Spleen (tissue), 11 donors: ENCODE results near the gene USP21. TPM values are rescaled to one million over a fixed set of nuclear protein-coding genes. Genes with fewer than 3 reads are reported as not detected.

Source experiments
- DNase-seq: peaks from one replicate; pipeline ENCODE4 v3.0.0-alpha.2; 2020
- H3K27ac ChIP-seq, 8 donors: fragments of 200-600 bp; sonication (generic) in 7 of 8; 1 replicate in 4 of 8; 2 replicates in 4 of 8; pipeline versions ENCODE4 v1.5.0 to v1.8.0; 2016 to 2021; ENCODE audit warnings: inconsistent platforms in 4 of 8, mild to moderate bottlenecking in 4 of 8, moderate library complexity in 1 of 8
- H3K27me3 ChIP-seq, 7 donors: fragments of 200-600 bp; sonication (generic) in 6 of 7; replicated peaks in 1 of 7; 1 replicate in 4 of 7; 2 replicates in 3 of 7; pipeline versions ENCODE4 v1.5.0 to v1.8.0; 2016 to 2021; ENCODE audit warnings: inconsistent platforms in 3 of 7, mild to moderate bottlenecking in 1 of 7
- H3K36me3 ChIP-seq, 6 donors: fragments of 200-600 bp; sonication (generic) in 5 of 6; 1 replicate in 4 of 6; 2 replicates in 2 of 6; pipeline versions ENCODE4 v1.5.0 to v1.8.0; 2016 to 2021; ENCODE audit warnings: inconsistent platforms in 2 of 6
- H3K4me1 ChIP-seq, 6 donors: fragments of 200-600 bp; sonication (generic) in 5 of 6; 1 replicate in 3 of 6; 2 replicates in 3 of 6; pipeline versions ENCODE4 v1.5.0 to v1.8.0; 2016 to 2021; ENCODE audit warnings: inconsistent platforms in 3 of 6
- H3K4me3 ChIP-seq, 8 donors: fragments of 200-600 bp; sonication (generic) in 7 of 8; 1 replicate in 4 of 8; 2 replicates in 4 of 8; pipeline versions ENCODE4 v1.5.0 to v1.8.0; 2016 to 2021; ENCODE audit warnings: inconsistent platforms in 4 of 8, mild to moderate bottlenecking in 4 of 8, moderate library complexity in 2 of 8
- H3K9me3 ChIP-seq, 8 donors: fragments of 200-600 bp; sonication (generic) in 7 of 8; 1 replicate in 4 of 8; 2 replicates in 4 of 8; pipeline versions ENCODE4 v1.5.0 to v1.8.0; 2016 to 2021; ENCODE audit warnings: inconsistent platforms in 4 of 8
- POLR2A ChIP-seq, 3 donors: fragments of 450-650 bp; IDR thresholded peaks; one replicate each; pipeline ENCODE4 v1.5.1; 2017; ENCODE audit warnings: antibody characterized with exemption in 3 of 3, mild to moderate bottlenecking in 1 of 3
- POLR2AphosphoS5 ChIP-seq, 3 donors: sonication (generic); formaldehyde crosslinking; IDR thresholded peaks; one replicate each; pipeline ENCODE4 v1.5.1; 2017; ENCODE audit warnings: antibody characterized with exemption in 3 of 3
- WGBS, 5 donors: extraction: QIAGEN DNeasy Blood & Tissue Kit in 3 of 5; methylation state at CpG; one replicate each; pipeline versions ENCODE4 v1.1.5 to v1.1.7; 2013 to 2018; 5-methylcytosine and 5-hydroxymethylcytosine counted together
- intact Hi-C: fragments of 100-400 bp; cut with DNase I; formaldehyde crosslinking; loops from one replicate; pipeline ENCODE4 v1.15.0; 2023; ENCODE audit warnings: low total_unique reads
- polyA plus RNA-seq, 3 donors: library from polyadenylated mRNA; stranded (reverse); fragments of 200-250 nt; gene quantifications; one replicate each; pipeline ENCODE4 v1.2.1, GENCODE V29; 2013
- total RNA-seq, 7 donors: library from RNA; depleted of rRNA in 3 of 7; stranded (reverse); fragments of >200 nt in 3 of 7; fragmentation: NEBNext Ultra II Directional in 4 of 7; extraction: Animal tissue kit (Norgen Biotek cat#: 25700) in 4 of 7; gene quantifications; one replicate each; pipeline versions ENCODE4 v1.1.0 to v1.2.1, GENCODE V29; 2016 to 2021
- TF ChIP-seq, protein P1 (sequence below), 11 experiments: fragments of 200-600 bp in 7 of 11; fragments of 450-650 bp in 4 of 11; sonication (generic) in 4 of 11; IDR thresholded peaks in 8 of 11; conservative IDR thresholded peaks in 3 of 11; 1 replicate in 7 of 11; 2 replicates in 4 of 11; pipeline versions ENCODE4 v1.4.0 to v1.8.0; 2016 to 2021; ENCODE audit warnings: antibody characterized with exemption in 11 of 11, inconsistent platforms in 4 of 11, mild to moderate bottlenecking in 1 of 11
- donor health status: healthy with polysubstance abuse.
- donor health status: DM: no; HTN: no; CAD: no; lungs with moderate emphysema.
- donor health status: DM: no; HTN: no; CAD: no.
- donor health status: Bipolar disorder and iron deficiency.
- donor health status: healthy.
- donor health status: DM: no; HTN: no; CAD: no.
- donor health status: DM: yes; HTN: yes; CAD: no.

The USP21 gene
- total and polyA plus RNA-seq, 10 donors, result 17.9 to 33.0 (median 27.0) TPM

DNA sequence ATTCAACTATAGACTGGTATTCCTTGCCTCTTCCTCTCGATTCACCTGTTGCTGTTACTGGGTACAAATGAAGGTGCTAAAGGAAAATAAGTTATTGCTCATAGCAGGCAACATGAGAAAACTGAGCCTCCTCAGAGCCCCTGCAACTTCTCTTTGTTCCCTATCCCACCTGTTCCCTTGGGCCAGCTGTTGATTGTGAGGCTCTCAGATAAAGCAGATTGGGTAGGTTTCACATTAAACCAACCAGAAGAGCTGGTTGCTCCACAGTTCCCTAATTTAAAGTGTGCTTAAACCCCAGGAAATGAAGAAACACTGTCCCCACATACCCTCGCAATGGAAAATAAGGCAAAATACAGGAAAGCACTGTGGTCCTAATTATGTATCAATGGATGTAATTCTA is 31.7 kb upstream of the USP21 start:
- Histone ChIP-seq H3K27ac (peak overlapping the region in 5 of 8 donors; percentile 18 to 69 (median 36)), H3K27me3 (no peaks in the 10 kb centered on the region), H3K4me1 (peaks cover 32 to 94% (median 51%) of the 10 kb centered on the region in 6 donors), H3K4me3 (no peak overlapping the region), H3K36me3 (peaks cover 2 to 80% (median 59%) of the 10 kb centered on the region in 6 donors), H3K9me3 (no peaks in the 10 kb centered on the region)
- 65 to 85% (median 67%) methylated on average over 2 of the region's 2 CpGs for WGBS, 5 donors
- intact Hi-C loops, result no loop called here
- peak; percentile 1 for DNase-seq
- TF ChIP-seq, protein P1, sequence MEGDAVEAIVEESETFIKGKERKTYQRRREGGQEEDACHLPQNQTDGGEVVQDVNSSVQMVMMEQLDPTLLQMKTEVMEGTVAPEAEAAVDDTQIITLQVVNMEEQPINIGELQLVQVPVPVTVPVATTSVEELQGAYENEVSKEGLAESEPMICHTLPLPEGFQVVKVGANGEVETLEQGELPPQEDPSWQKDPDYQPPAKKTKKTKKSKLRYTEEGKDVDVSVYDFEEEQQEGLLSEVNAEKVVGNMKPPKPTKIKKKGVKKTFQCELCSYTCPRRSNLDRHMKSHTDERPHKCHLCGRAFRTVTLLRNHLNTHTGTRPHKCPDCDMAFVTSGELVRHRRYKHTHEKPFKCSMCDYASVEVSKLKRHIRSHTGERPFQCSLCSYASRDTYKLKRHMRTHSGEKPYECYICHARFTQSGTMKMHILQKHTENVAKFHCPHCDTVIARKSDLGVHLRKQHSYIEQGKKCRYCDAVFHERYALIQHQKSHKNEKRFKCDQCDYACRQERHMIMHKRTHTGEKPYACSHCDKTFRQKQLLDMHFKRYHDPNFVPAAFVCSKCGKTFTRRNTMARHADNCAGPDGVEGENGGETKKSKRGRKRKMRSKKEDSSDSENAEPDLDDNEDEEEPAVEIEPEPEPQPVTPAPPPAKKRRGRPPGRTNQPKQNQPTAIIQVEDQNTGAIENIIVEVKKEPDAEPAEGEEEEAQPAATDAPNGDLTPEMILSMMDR (IDR thresholded peaks at IDR 0.05 in 8 of 11, conservative IDR thresholded peaks at IDR 0.05 in 3 of 11), result no peak
- TF ChIP-seq POLR2A (IDR thresholded peaks at IDR 0.05) (no peak), POLR2AphosphoS5 (IDR thresholded peaks at IDR 0.05) (no peak)

DNA sequence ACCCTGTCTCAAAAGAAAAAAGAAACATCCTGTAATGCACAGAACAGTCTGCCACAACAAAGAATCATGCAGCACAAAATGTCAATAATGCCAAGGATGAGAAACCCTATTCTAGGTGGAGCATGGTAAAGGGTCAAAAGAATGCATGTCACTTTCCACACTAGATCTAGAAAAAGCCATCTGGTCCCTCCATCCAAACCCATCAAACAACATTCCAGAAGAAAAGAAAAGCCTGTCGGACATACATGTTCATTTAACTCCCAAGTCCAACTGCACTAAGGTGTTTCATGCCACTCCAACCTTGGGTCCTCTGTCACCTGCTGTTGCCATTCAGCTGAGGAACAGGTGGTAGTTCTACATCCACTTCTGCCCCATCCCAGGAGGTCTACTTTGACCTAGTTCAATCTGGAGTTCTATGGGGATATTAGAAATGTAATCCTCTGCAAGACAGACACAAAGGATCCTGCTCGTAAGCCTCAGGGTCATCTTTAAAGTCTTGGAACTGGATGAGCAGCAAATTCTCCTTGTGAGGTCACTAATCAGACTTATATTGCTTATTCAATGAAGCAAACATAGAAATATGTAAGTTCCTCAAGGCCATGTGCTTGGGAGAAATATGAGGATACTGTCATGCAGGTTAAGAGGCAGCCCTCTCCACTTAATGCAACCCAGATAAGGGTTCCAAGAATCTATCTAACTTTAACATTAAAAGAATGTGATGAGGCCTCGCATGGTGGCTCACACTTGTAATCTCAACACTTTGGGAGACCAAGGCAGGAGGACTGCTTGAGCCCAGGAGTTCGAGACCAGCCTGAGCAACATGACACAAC is 30.5 kb upstream of the USP21 start:
- H3K9me3 ChIP-seq, result no peaks in the 10 kb centered on the region
- no peaks in the 10 kb centered on the region for H3K27me3 ChIP-seq
- DNase-seq, result peak; percentile 1
- intact Hi-C loops, result no loop called here
- peaks cover 2 to 69% (median 47%) of the 10 kb centered on the region in 6 donors for H3K36me3 ChIP-seq
- H3K4me1 ChIP-seq, result peaks cover 37 to 92% (median 55%) of the 10 kb centered on the region in 6 donors
- H3K27ac ChIP-seq, result peak overlapping the region in 3 of 8 donors; percentile 1 to 99 (median 98)
- no peak for TF ChIP-seq POLR2A (IDR thresholded peaks at IDR 0.05)
- TF ChIP-seq, protein P1 (IDR thresholded peaks at IDR 0.05 in 8 of 11, conservative IDR thresholded peaks at IDR 0.05 in 3 of 11), result no peak
- TF ChIP-seq POLR2AphosphoS5 (IDR thresholded peaks at IDR 0.05), result no peak
- 87 to 98% (median 94%) methylated on average over 4 of the region's 4 CpGs for WGBS, 5 donors
- no peak overlapping the region for H3K4me3 ChIP-seq

DNA sequence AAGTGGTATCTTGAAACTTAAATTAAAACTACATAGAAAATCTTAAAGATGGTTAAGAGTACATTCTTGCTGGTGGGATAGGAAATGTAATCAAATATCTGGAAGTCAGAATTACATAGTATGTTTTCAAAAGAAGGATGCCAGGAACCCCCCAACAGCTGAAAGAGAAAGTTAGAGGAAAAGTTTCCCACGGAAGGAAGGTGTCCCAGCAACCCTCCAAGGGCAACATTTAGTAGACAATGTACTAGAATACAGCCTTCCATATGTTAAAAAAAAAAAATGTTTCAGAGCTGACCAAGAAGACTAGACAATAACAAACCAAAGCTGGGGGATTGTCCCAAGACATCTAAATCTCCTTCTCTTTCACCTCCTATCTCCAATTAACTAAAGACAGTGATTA is 29.0 kb upstream of the USP21 start:
- H3K27me3 ChIP-seq, result no peaks in the 10 kb centered on the region
- no peak overlapping the region for H3K4me3 ChIP-seq
- peaks cover 40 to 92% (median 67%) of the 10 kb centered on the region in 6 donors for H3K4me1 ChIP-seq
- H3K36me3 ChIP-seq, result peaks cover 2 to 58% (median 34%) of the 10 kb centered on the region in 6 donors
- WGBS, 5 donors, result 41 to 66% (median 63%) methylated on average over 1 of the region's 1 CpG
- peak overlapping the region in 5 of 8 donors; percentile 2 to 99 (median 97) for H3K27ac ChIP-seq
- TF ChIP-seq POLR2A (IDR thresholded peaks at IDR 0.05), result no peak
- TF ChIP-seq, protein P1 (IDR thresholded peaks at IDR 0.05 in 8 of 11, conservative IDR thresholded peaks at IDR 0.05 in 3 of 11), result no peak
- no peak for TF ChIP-seq POLR2AphosphoS5 (IDR thresholded peaks at IDR 0.05)
- H3K9me3 ChIP-seq, result no peaks in the 10 kb centered on the region
- DNase-seq, result no peak
- intact Hi-C loops, result no loop called here
